Amniotic stem cell (primary cell): ENCODE measurements around the gene PPM1L.
"Not testable (repeated sequence)": the region's sequence is repeated elsewhere in the genome, so short reads cannot be mapped to it uniquely, and the experiment has no call there.

Source experiments
- DNase-seq: peaks from one replicate; lab custom pipeline; 2025; lab: John Stamatoyannopoulos, UW

PPM1L gene

DNA sequence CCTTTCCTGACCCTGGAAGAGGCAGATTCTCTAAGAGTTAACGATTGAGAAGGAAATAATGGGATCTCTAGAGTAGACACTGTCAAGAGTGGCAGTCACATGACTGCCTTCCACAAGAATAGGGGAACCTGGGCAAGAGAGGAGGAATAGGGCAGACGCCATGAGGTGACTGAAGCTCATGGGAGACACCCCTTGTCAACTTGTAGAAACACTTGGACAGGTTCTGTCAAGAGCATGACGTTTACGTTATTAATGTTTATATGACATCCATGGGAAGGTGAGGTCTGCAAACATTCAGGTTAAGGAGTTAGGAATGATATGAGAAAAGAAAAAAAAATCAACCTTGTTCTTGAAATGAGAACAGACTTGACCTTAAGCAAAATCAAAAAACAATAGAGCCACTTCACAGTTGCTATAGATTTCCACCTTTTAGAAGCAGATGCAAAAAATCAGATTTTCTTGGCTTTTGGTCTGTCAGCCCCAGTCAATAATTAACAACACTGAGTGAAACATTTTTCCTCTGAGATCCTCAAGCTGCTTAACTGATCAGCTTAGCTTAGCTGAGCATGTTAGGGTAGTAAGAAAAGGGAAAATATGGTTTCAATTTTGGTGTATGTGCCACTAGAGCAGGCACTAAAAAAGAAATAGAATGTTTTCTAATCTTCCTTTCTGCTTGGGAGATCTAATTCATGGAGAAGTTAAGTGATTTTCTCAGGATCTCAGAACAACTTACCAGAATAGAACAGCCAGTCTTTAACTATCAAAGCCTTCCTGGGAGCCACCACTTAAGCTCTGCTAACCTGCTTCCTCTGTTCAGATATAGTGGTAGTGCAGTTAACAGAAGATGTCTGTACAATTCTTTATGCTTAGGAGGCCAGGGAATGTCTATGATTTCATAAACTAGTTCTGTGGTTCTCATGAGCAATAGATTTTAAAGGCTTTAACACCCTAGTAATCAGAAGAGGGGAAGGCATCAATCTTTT is 232.2 kb downstream of the PPM1L start:
- no peak for DNase-seq

DNA sequence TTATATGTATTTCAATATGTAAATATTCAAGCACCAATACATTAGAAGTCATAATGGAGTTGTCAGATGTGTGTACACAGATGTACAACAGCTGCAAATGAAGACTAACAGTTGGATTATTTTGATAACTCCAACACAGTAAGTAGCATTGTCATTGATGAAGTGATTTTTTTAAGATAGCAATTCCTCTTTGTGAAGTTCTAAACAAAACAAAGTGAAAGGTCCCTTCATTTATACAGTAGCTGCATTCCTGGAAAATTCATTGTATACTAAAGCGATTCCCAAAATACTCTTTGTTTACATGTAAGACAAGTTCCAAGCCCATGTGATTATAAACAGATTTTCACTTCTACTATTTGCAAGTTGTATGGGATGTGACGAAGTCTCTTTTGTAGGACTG is 234.4 kb downstream of the PPM1L start:
- no peak for DNase-seq

DNA sequence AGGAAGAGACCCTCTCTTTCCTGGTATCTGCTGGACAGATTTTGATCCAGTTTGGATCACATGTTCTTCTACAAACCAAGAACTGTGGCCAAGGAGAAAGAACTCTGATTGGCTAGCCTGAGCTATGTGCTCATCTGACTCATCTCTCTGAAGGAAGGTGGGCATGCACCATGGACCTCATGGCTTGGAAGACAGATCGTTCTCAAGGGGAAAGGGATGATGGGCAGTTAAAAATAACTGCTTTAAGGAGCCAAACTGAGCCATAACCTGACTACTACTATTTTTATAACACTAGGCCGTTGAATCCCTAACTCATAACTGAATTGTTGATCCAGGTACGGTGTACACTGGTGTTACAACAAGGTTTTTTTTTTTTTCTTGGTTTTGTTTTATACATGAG is 236.7 kb downstream of the PPM1L start:
- no peak for DNase-seq

DNA sequence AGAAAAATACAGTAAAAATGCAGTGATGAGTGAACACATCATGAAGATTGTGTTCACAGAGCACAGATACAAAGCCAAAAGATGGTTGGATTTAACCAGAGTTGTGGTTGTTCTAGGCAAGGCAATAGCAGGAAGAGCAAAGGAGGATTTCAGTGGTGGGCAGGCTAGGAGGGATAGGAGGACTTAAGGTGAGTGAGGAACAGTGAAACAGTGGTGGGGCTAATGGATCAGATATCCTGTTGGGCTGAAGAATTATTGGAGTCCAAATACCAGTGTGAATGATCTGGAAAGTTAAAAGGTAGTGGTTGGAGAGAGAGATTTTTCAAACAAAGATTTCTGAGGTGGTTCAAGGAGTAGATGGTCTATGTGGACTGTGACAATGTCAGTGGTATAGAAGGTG is 240.8 kb downstream of the PPM1L start:
- DNase-seq: no peak

DNA sequence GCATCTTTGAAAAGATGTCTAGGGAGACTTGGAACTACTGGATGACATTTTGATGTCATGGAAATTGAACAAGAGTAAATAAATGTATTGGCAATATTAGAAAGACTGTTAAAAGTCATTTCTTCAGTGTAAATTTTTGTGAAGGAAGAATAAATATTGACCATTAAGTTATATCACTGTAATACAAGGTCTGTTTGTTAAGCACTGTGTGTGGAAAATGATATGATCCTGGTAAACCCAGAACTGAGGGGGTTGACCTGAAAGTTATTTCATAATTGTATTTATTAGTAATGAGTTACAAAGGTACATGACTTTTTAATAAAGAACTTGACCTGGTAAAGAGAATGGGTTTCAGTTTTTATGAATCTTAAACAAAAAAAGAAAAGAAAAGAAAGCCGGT is 242.6 kb downstream of the PPM1L start:
- no peak for DNase-seq

DNA sequence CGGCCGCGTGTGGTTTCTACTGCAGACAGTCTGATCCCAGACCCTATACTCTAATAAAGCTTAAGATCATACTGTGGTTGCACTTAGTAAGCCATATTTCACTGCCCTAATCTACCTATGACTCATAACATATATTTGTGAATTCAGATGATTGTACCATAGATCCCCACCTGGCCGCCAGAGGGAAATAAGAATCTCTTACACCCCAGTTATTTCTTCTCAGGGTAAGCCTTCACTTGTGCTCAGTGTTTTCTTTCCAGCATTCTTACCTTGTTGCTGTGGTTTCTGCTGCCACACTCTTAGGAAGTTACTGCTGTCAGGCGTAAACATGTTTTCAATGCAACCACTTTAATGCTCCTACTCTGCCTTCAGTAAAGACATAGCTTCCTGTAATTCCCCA is 243.2 kb downstream of the PPM1L start:
- no peak for DNase-seq

DNA sequence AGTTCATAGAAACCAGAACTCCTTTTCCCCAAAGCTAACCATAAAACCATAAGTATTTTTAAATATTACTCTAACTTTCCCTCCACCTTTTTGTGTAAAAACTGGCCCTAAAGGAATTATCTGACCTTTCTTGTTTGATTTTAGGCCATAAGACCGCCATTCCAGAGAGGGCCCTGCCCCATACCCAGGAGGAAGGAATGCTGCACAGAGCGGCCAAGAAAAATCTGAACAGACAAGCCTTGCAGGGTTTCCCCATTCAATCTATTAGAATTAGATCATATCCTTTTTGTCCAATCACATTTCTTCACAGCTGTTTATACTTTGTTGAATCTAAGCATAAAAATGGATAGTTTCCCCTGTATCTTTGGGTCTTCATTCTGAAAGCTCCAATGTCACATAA is 252.1 kb downstream of the PPM1L start:
- DNase-seq: no peak

DNA sequence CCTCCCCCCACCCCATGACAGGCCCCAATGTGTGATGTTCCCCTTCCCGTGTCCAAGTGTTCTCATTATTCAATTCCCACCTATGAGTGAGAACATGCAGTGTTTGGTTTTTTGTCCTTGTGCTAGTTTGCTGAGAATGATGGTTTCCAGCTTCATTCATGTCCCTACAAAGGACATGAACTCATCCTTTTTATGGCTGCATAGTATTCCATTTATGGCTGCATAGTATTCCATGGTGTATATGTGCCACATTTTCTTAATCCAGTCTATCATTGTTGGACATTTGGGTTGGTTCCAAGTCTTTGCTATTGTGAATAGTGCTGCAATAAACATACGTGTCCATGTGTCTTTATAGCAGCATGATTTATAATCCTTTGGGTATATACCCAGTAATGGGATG is 254.1 kb downstream of the PPM1L start:
- DNase-seq: not testable (repeated sequence)

DNA sequence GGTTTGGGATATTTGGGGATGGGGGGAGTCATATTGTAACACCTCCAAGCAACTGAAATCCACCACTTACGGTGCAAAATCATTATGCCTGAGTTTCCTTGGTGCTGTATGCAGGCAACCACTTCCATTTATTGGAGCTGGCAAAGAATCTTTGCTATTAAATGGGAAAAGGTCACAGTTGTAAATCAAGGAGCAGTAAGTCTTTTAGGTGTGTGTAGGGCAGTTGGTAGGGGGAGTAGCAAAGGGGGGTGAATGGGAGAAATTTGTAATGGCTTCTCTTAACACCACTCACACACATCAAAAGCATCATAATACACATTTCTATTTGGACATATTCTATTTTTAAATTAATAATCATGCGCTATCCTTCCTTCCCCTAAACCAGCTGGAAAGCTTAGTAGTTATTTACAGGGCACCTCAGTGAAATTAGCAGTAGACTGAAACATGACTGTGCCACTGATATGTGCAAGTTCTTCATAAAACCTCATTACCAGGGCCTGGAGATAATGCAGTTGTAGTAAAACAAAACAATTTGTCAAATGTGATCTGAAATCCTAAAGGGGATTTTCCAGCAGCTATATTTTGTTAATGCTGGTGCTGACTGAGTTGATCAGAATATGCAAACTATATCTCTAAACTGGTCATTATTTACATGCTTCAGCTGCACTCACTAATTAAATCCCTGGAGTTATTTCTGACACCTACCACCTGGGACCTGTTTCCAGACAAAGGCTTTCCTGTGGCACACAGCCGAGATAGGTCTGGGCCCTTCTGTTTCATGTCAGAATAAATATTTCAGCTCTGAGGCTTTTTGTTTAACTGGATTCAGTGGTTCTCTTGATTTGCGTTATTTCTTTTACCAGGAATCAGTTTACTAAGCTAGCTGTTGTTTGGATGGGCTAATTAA is 259.1 kb downstream of the PPM1L start:
- no peak for DNase-seq

DNA sequence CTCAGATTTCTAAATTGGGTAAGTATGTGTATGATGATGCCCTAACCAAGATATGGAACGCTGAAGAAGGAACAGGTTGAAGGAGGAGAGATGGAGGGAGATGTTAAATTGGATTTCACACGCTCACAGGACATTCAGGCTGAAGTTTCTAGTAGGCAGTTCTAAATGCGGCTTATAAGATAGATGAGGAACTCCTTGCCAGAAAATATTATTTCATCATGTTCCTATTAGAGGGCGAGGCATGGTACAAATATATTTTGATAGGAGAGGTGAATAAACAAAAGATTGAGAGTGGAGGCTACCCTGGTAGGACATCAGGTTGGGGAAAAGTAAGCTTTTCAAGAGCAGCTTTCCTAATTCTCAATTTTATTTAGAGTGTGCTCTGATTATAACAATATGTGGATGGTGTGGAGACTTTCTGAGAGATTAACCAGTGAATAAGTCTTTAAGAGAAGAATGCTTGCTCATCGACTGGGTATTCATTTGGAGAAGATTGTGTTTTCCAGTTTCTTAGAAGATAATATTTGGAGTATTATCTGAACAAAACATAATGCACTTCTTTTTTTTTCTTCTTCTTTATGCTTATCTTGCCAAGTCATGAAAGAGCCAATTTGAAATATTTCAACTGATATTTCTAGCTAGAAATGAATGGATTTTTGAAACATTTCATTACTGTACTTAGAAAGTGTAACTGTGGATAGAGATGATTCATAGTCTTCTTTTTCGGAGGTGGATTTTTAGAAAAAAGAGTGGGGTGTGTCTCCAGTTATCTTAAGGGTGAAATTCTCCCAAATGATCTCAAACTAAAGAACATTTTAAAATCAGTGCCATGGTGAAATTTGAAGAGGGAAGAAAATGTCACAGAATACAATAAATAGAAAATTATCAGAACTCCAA is 260.6 kb downstream of the PPM1L start:
- no peak for DNase-seq

DNA sequence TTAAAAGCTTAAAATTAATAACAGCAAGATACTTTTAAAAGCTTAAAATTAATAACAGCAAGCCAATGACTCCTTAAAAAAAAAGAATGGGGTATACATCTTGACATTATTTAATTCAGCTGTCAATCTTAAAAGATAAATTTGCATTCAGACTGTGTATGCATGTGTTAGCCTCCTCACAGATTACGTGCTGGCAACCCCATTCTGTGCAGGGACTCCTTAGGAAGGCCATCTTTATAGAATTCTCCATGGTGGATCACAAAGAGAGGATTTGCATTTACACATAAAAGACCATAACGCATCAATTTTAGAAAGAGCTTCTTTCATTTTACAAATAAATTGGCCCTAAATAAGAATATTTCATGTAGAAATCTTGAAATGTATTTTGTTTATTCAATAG is 261.9 kb downstream of the PPM1L start:
- DNase-seq: no peak

DNA sequence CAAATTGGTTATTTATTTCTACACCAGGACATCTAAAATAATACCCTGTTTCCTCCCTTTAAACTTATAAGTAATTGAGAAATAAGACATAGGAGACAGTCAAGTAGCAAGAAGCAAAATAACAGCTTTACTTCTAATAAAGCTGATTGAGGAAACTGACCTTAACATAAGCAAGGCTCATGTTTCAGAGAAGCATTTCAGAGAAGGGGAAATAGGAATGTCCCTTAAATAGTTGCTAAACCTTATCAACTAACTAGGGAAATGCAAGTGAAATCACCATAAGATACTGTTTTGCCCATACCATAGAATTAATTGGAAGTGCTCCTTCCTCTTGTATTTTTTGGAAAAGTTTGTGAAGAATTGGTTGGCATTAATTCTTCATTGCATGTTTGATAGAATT is 264.2 kb downstream of the PPM1L start:
- no peak for DNase-seq

DNA sequence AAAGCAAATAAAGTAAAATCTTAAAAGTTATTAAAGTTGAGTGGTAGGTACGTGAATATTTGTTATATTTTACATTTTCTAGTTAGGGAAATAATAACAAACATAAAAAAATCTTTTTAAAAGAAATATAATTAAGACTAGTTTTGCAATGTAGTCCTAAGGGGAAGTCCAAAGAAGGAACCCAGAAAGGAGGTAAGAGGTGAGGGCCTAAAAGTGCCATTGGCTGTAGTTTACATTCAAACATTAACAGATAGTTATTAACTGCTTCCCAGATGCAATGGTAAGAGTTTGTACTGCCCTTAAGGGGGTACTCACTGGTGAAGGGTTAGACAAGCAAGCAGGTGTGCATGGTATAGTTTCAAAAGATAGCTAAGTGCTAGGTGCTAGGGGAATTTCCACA is 269.9 kb downstream of the PPM1L start:
- DNase-seq: no peak

DNA sequence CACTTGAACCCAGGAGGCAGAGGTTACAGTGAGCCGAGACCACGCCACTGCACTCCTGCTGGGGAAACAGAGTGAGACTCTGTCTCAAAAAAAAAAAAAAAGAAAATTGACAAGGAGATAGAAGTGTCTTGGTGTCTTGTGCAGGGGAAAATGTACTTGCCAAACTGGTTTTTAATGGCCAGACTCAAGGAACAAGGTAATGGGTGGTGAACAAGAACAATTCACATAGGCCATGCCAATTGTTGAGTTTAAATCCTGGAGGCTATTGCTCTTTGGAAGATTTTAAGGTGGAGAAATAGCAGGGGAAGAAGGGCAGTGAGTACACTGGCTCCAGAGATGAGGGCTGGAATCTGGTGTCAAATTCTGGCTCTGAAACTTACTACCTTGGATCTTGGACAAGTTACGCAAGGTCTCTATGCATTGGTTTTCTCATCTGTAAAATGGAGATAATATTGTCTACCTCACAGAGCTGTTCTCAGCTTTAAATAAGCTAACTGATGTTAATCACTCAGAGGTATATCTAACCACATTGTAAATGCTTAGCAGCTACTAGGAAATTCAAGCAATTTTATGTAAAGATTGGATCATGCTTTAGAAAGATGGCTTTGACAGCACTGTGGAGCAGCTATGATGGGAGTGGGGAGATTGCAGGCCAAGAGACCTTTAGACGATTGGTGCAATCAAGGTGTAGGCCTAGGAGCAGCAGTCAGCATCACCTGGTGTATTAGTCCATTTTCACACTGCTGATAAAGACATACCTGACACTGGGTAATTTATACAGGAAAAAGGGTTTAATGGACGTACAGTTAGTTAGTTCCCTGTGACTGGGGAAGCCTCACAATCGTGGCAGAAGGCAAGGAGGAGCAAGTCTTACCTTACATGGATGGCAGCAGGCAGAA is 270.8 kb downstream of the PPM1L start:
- no peak for DNase-seq

DNA sequence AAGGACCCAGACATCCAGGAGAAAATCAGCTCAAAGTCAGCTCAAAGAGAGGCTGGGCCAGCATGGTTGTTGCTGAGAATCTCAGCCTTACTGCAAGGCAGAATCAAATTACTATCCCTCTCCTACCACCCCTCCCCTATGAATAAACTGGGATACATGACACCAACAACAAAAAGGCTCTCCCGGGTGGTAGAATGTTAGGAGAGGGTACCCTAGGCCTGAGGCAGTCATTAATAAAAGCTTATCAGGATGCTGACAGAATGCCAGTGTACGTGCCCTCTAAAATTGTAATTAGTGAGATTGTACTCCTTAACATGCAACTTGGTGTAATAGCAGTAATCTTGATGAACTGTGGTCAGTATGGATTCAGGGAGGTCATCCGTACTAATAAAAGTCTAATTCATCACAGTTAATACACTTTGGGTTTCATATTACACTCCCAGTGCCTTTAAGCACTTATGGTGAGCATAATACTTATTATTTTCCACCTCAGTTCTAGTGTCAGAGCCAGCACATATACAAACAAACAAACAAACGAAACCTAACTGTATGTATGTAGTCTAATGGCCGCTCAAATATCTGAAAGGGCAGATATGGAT is 272.6 kb downstream of the PPM1L start:
- DNase-seq: no peak

DNA sequence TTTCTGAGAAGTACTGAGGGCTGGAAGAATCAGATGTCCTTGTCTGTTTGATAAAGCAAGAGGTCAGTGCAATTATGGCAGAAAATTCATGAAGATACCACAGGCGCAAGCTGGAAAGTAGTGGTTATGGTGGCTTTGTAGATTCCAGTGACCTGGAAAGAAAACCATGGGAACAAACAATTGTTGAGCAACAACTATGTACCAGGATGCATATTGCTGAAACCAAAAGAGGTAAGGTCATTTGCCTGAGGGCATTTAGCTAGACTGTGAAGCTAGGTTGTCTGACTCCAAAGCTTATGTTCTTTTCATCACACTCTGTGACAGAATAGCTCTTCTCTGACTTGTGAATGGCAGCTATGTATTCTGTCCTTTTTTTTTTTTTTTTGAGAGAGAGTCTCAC is 275.1 kb downstream of the PPM1L start:
- DNase-seq: no peak

DNA sequence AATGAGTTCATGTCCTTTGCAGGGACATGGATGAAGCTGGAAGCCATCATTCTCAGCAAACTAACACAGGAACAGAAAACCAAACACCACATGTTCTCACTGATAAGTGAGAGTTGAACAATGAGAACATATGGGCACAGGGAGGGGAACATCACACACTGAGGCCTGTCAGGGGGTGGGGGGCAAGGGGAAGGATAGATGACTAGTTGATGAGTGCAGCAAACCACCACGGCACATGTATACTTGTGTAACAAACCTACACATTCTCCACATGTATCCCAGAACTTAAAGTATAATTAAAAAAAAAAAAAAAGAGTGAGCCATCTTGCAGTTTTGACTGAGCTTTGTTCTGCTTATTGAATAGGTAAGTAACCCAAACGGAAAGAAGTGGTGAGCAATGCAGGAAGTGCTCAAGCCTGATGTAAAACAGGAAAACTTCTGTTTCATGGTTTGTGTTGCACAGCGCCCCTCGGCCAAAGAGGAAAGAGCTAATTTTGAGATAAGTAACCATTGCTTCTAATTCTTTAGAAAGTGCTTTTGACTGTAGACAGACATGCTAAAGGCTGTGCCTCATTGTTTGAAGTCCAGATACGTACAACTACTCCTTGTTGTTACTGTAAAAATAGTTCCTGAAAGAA is 279.0 kb downstream of the PPM1L start:
- DNase-seq: not testable (repeated sequence)

DNA sequence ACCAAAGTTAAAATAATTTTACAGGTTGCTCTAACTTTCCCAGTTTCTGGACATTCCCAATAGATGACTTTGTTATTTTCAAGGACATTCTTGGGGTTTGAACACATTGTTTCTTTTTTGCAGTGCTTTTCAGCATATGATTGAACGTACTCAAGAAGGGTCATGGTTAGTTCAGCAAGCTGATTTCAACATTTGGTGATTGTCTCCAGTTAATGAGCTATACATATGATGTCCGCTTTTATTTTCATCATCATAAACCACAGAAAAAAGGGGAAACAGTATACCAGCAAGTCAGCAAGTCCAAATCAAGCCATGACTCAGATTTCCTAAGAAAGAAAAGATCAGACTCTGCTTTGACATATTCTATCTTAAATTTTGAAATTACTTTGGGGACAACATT is 279.7 kb downstream of the PPM1L start:
- DNase-seq: no peak

DNA sequence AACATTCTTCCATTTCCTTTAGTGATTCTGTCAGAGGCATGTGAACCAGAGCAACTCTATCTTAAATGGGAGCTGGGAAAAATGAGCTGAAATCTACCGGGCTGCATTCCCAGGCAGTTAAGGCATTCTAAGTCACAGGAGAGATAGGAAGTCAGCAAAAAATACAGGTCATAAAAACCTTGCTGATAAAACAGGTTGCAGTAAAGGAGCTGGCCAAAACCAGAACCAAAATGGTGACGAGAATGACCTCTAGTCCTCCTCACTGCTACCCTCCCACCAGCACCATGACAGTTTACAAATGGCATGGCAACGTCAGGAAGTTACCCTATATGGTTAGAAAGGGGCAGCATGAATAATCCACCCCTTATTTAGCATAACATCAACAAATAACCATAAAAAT is 282.7 kb downstream of the PPM1L start:
- no peak for DNase-seq

DNA sequence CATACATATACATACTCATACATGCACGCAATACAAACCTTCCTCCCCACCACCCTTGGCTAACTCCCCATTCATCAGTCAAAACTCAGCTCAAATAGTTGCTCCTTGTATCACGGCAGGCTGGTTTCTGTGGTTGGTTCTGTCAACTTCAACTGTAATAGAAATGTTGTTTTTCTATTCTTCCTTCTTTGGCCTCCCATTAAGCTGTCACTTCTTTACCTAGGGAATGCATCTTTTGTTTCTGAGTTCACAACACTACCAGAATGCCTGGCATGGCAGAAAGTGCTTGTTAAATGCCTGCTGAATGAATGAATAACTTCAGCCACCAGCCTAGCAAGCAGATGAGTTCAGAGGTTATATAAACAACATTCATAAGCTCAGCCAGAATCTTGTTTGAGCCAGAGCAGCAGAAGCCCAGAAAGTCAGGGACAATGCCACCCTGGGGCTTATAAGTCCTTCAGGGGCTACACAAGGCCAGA is 286.0 kb downstream of the PPM1L start:
- no peak for DNase-seq
